HepG2 (cell line): Measurements from ENCODE around the gene RPTOR. TPM values are rescaled to one million over a fixed set of nuclear protein-coding genes. Genes with fewer than 3 reads are reported as not detected.

Source experiments
- ATAC-seq: fragments of 200-7000 bp; cut with Tn5 transposase; 3 replicates; pipeline ENCODE4 v1.9.1; 2020; ENCODE audit warnings: mild to moderate bottlenecking, moderate library complexity
- BruUV-seq: library from RNA; stranded (reverse); fragments of 400-500 nt; replicated peaks from 2 replicates; lab custom pipeline; 2021; lab: Mats Ljungman, UMichigan
- CTCF ChIA-PET: fragments of 300-600 bp; formaldehyde crosslinking; extraction: SDS; loops from one replicate; lab custom pipeline; 2021; ENCODE audit warnings: low total read pairs, inconsistent platforms, low intra/inter-chr PET ratio; lab: Yijun Ruan, JAX
- POLR2A ChIA-PET: fragments of 350-600 bp; sonication (Branson Sonifier 250); formaldehyde crosslinking; loops from one replicate; lab custom pipeline; 2020; ENCODE audit warnings: antibody characterized with exemption, inconsistent platforms; lab: Yijun Ruan, JAX
- DNase-seq: peaks from one replicate; pipeline ENCODE4 v3.0.0-alpha.2; 2015; ENCODE audit warnings: low spot score
- FAIRE-seq: peaks from 3 replicates; lab custom pipeline; 2011; peaks lifted over from hg19 to GRCh38; lab: Jason Lieb, UNC
- H2AFZ ChIP-seq: one replicate; pipeline ENCODE4 v1.6.1; 2011; ENCODE audit warnings: low read length, inconsistent platforms
- H3K27ac ChIP-seq: fragments of 300-600 bp; 3 replicates; pipeline ENCODE4 v1.8.0; 2011; ENCODE audit warnings: mixed run types, mild to moderate bottlenecking, mixed read lengths, low read length, inconsistent platforms; ENCODE audit not compliant: insufficient read depth; ENCODE audit errors: extremely low read length
- H3K27me3 ChIP-seq, 2 experiments: fragments of 200-600 bp in 1 of 2; 2 replicates in 1 of 2; 3 replicates in 1 of 2; pipeline versions ENCODE4 v1.6.0 to v1.8.0; 2011; ENCODE audit warnings: low read length in 2 of 2, mild to moderate bottlenecking in 2 of 2, moderate library complexity in 2 of 2, inconsistent platforms in 1 of 2; ENCODE audit not compliant: insufficient read depth in 2 of 2, control insufficient read depth in 1 of 2
- H3K36me3 ChIP-seq, 2 experiments: fragments of 200-600 bp in 1 of 2; replicated peaks in 1 of 2; 2 replicates in 1 of 2; 3 replicates in 1 of 2; pipeline versions ENCODE4 v1.5.1 to v1.8.0; 2011; ENCODE audit warnings: low read length in 2 of 2, inconsistent platforms in 1 of 2; ENCODE audit not compliant: insufficient read depth in 2 of 2, control insufficient read depth in 1 of 2
- H3K4me1 ChIP-seq: 2 replicates; pipeline ENCODE4 v1.5.1; 2012; ENCODE audit warnings: low read length, inconsistent platforms; ENCODE audit not compliant: insufficient read depth
- H3K4me2 ChIP-seq: 2 replicates; pipeline ENCODE4 v1.6.0; 2011; ENCODE audit warnings: low read depth, low read length, inconsistent platforms
- H3K4me3 ChIP-seq, 3 experiments: fragments of 200-600 bp in 1 of 3; sonication (generic), shearing (Covaris generic) in 1 of 3; replicated peaks in 1 of 3; 2 replicates each; pipeline ENCODE4 v1.5.1; 2011 to 2016; ENCODE audit warnings: low read length in 3 of 3, inconsistent platforms in 2 of 3, low read depth in 2 of 3, mild to moderate bottlenecking in 2 of 3, control low read depth in 1 of 3, mixed read lengths in 1 of 3; ENCODE audit not compliant: insufficient read depth in 1 of 3
- H3K79me2 ChIP-seq: one replicate; pipeline ENCODE4 v1.6.1; 2011; ENCODE audit warnings: low read length, inconsistent platforms; ENCODE audit not compliant: insufficient read depth
- H3K9ac ChIP-seq: 2 replicates; pipeline ENCODE4 v1.6.0; 2011; ENCODE audit warnings: mild to moderate bottlenecking, low read depth, low read length, inconsistent platforms; ENCODE audit not compliant: insufficient read depth
- H3K9me3 ChIP-seq: 2 replicates; pipeline ENCODE4 v1.5.1; 2012; ENCODE audit warnings: mild to moderate bottlenecking, low read length
- H4K20me1 ChIP-seq: 2 replicates; pipeline ENCODE4 v1.6.0; 2011; ENCODE audit warnings: inconsistent platforms, mild to moderate bottlenecking, low read length, moderate library complexity; ENCODE audit not compliant: insufficient read depth
- FLYWCH1 ChIP-seq: sonication (generic); formaldehyde crosslinking; IDR thresholded peaks from 2 replicates; pipeline ENCODE4 v1.8.1; 2023; ENCODE audit warnings: mild to moderate bottlenecking, missing genetic modification reagents
- MIXL1 ChIP-seq: IDR thresholded peaks from 2 replicates; pipeline ENCODE4 v1.6.1; 2016
- ONECUT2 ChIP-seq: sonication (generic); formaldehyde crosslinking; IDR thresholded peaks from 2 replicates; pipeline ENCODE4 v1.4.0; 2020; ENCODE audit warnings: missing genetic modification reagents
- RBM22 ChIP-seq: fragments of 200-400 bp; formaldehyde crosslinking; optimal IDR thresholded peaks from 2 replicates; pipeline ENCODE3; 2017; ENCODE audit warnings: mild to moderate bottlenecking, low read length, moderate library complexity
- SOX5 ChIP-seq: IDR thresholded peaks from 2 replicates; pipeline ENCODE4 v1.6.1; 2016; ENCODE audit warnings: borderline replicate concordance
- ZNF33B ChIP-seq: sonication (generic); formaldehyde crosslinking; IDR thresholded peaks from 2 replicates; pipeline ENCODE4 v1.5.1; 2020; ENCODE audit warnings: mild to moderate bottlenecking, missing genetic modification reagents
- ZNF891 ChIP-seq: sonication (generic); formaldehyde crosslinking; IDR thresholded peaks from 2 replicates; pipeline ENCODE4 v1.5.0; 2020; ENCODE audit warnings: mild to moderate bottlenecking, missing genetic modification reagents
- ZSCAN31 ChIP-seq: sonication (generic); formaldehyde crosslinking; IDR thresholded peaks from 2 replicates; pipeline ENCODE4 v1.5.0; 2020; ENCODE audit warnings: low read depth, mild to moderate bottlenecking, missing genetic modification reagents
- WGBS: methylation state at CpG from one replicate; pipeline ENCODE4 v1.1.6; 2017; ENCODE audit warnings: low lambda C conversion rate; 5-methylcytosine and 5-hydroxymethylcytosine counted together
- in situ Hi-C: cut with HindIII; loops from 2 replicates; pipeline ENCODE4 v1.10.0; 2017; ENCODE audit warnings: low pct_unique_long_range_greater_than_20kb; ENCODE audit not compliant: extremely low pct_ligation_motif_present
- intact Hi-C: fragments of 100-400 bp; cut with micrococcal nuclease; formaldehyde crosslinking; loops from one replicate; pipeline ENCODE4 v1.10.0; 2022; ENCODE audit not compliant: unreplicated experiment
- polyA plus RNA-seq, 8 experiments: library from polyadenylated mRNA; depleted of rRNA in 3 of 8; stranded (reverse) in 7 of 8; unstranded in 1 of 8; fragments of >200 nt; fragmentation: Illumina TruSeq in 4 of 8; extraction: Trizol in 4 of 8; gene quantifications; 2 replicates each; pipeline versions ENCODE4 v1.2.1 to v1.2.3, GENCODE V29; 2011 to 2016; ENCODE audit warnings: low read depth in 4 of 8, missing spikeins in 1 of 8, mixed read lengths in 1 of 8; ENCODE audit not compliant: insufficient read depth in 1 of 8
- total RNA-seq, 5 experiments: library from RNA; depleted of rRNA; stranded (reverse); fragments of >200 nt; fragmentation: Illumina TruSeq; extraction: Trizol; gene quantifications; 2 replicates each; pipeline ENCODE4 v1.2.3, GENCODE V29; 2016; ENCODE audit warnings: low read depth in 1 of 5

RPTOR gene
- total and polyA plus RNA-seq, 2 of the 13 experiments (the other 11 are each of a cell fraction or from before 2014, with no cell fraction given), result 6.6 to 25.3 TPM

GRCh38 chr17:80769936-80770625, 225.4 kb downstream of the RPTOR start:
- H3K9me3 ChIP-seq, result no peaks in the 10 kb centered on the region
- H3K4me3 ChIP-seq, result no peak overlapping the region
- H3K9ac ChIP-seq, result no peak overlapping the region
- peaks cover 14 to 52% of the 10 kb centered on the region in 2 experiments for H3K36me3 ChIP-seq
- in situ Hi-C loops, result no loop called here
- no peak overlapping the region for H2AFZ ChIP-seq
- ATAC-seq (no peak), FAIRE-seq (no peak), DNase-seq (no peak)
- no peaks in the 10 kb centered on the region for H3K27me3 ChIP-seq
- ChIA-PET CTCF (no interaction called here), POLR2A (no interaction called here)
- no peaks in the 10 kb centered on the region for H3K79me2 ChIP-seq
- WGBS, result 96% methylated on average over 18 of the region's 19 CpGs
- intact Hi-C loops, result no loop called here
- no peaks in the 10 kb centered on the region for H3K4me1 ChIP-seq
- no TSS peak for BruUV-seq
- H4K20me1 ChIP-seq, result no peaks in the 10 kb centered on the region; the same call in 1 of the 2 replicates
- no peak overlapping the region for H3K4me2 ChIP-seq
- H3K27ac ChIP-seq, result no peak overlapping the region
- TF ChIP-seq FLYWCH1 (CRISPR knock-in tag) (no peak), RBM22 (peak; percentile 34)

GRCh38 chr17:80770881-80771611, 226.4 kb downstream of the RPTOR start:
- no peaks in the 10 kb centered on the region; the same call in 1 of the 2 replicates for H4K20me1 ChIP-seq
- no peak overlapping the region for H3K4me3 ChIP-seq
- no peak overlapping the region for H3K9ac ChIP-seq
- POLR2A ChIA-PET, result no interaction called here
- no peaks in the 10 kb centered on the region for H3K27me3 ChIP-seq
- no peaks in the 10 kb centered on the region for H3K4me1 ChIP-seq
- 94% methylated on average over 21 of the region's 21 CpGs for WGBS
- BruUV-seq, result no TSS peak
- H3K9me3 ChIP-seq, result no peaks in the 10 kb centered on the region
- FAIRE-seq (no peak), DNase-seq (no peak), ATAC-seq (no peak)
- TF ChIP-seq ZSCAN31 (CRISPR knock-in tag) (no peak), ZNF33B (CRISPR knock-in tag) (no peak), SOX5 (CRISPR knock-in tag) (no peak), ZNF891 (CRISPR knock-in tag) (no peak), ONECUT2 (CRISPR knock-in tag) (no peak), MIXL1 (CRISPR knock-in tag) (no peak)
- H2AFZ ChIP-seq, result no peak overlapping the region
- in situ Hi-C loops (no loop called here), intact Hi-C loops (no loop called here)
- H3K36me3 ChIP-seq, result peaks cover 14 to 46% of the 10 kb centered on the region in 2 experiments
- H3K27ac ChIP-seq, result no peak overlapping the region
- CTCF ChIA-PET, result no interaction called here
- no peak overlapping the region for H3K4me2 ChIP-seq
- no peaks in the 10 kb centered on the region for H3K79me2 ChIP-seq
